Measurements from ENCODE around the gene CDK5R1.
A peak's percentile ranks its signal among the peaks of the same experiment; 100 is the strongest.

Gene CDK5R1

GRCh38 chr17:32475258-32475657 is 11.5 kb upstream of the CDK5R1 start:
- DNase-seq, result no peak

- no peak for DNase-seq
Measured at GRCh38 chr17:32477220-32477619, 9.6 kb upstream of the CDK5R1 start.

- DNase-seq, result peak; percentile 30
Measured at GRCh38 chr17:32479074-32479617, 7.6 kb upstream of the CDK5R1 start.

- no peak for DNase-seq
Measured at GRCh38 chr17:32481193-32481592, 5.6 kb upstream of the CDK5R1 start.

GRCh38 chr17:32482568-32483320 is 4.0 kb upstream of the CDK5R1 start:
- no peak for DNase-seq

GRCh38 chr17:32483451-32484019 is 3.3 kb upstream of the CDK5R1 start:
- no peak for DNase-seq

DNA sequence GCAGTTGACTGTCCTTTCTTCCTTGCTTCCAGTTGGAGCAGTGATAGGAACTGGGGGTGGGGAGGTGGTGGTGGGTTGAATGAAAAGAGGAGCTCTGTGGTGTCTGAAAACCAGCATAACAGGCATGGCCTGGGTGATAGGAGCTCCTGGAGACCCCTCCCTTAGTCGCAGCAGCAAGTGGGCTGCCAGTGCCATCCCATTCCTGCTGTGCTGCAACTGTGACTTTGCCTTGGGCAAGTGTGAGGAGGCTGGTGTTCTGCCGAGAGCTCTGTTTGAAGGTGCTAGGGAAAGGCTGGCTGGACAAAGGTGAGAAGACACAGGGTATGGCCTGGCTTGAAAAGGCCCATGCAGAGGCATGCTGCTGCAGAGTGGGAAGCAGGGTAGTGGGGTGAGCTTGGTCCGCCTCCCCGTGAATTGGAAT is 2.7 kb upstream of the CDK5R1 start:
- no peak for DNase-seq

- DNase-seq, result no peak
Measured at GRCh38 chr17:32484628-32485027, 2.2 kb upstream of the CDK5R1 start.

DNA sequence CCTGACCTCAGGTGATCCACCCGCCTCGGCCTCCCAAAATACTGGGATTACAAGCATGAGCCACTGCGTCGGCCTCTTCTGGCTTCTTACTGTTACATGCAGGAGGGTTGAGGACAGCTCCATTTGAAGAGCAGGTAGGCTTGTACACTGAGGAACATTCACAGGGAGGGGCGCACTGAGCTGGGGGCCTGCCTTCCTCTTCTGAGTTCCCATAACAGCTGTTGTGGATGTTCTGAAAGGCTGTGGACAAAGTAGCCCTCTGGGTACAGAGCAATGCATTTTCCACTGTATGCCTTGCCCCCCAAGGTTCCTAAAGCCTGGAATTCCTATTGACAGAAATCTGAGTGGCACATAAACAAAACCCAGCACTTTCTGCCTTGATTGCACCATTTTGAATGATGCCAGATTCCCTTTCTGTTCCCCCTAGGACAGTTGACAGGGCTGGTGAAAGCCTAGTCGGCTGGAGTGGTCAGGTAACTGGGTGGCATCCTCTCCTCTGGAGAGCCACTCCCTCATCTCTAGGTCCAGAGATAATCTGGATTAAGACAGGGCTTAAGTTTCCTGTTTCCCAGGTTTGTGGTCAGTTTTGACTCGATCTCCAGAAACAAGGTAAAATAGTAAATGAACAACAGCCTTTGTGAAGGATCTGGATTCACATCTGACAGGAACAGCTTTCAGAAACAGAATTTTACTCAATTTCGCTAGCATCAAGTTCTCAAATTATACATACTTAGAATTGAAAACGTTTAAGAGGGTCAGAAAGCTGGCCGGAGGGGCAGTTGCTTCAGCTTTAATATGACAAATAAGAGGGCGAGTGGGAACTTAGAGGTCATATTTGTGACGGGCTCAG is 1.3 kb upstream of the CDK5R1 start:
- DNase-seq, result no peak

GRCh38 chr17:32486111-32486700 is 587 bp upstream of the CDK5R1 start:
- no peak for DNase-seq

GRCh38 chr17:32487473-32488176 is 832 bp downstream of the CDK5R1 start:
- DNase-seq, result peak; percentile 77

- DNase-seq, result no peak
Measured at GRCh38 chr17:32488177-32488542, 1.4 kb downstream of the CDK5R1 start.

- DNase-seq, result no peak
Measured at GRCh38 chr17:32488604-32489180, 1.9 kb downstream of the CDK5R1 start.

- no peak for DNase-seq
Measured at GRCh38 chr17:32489320-32490100, 2.7 kb downstream of the CDK5R1 start.

GRCh38 chr17:32490101-32490482 is 3.3 kb downstream of the CDK5R1 start:
- DNase-seq, result no peak

DNA sequence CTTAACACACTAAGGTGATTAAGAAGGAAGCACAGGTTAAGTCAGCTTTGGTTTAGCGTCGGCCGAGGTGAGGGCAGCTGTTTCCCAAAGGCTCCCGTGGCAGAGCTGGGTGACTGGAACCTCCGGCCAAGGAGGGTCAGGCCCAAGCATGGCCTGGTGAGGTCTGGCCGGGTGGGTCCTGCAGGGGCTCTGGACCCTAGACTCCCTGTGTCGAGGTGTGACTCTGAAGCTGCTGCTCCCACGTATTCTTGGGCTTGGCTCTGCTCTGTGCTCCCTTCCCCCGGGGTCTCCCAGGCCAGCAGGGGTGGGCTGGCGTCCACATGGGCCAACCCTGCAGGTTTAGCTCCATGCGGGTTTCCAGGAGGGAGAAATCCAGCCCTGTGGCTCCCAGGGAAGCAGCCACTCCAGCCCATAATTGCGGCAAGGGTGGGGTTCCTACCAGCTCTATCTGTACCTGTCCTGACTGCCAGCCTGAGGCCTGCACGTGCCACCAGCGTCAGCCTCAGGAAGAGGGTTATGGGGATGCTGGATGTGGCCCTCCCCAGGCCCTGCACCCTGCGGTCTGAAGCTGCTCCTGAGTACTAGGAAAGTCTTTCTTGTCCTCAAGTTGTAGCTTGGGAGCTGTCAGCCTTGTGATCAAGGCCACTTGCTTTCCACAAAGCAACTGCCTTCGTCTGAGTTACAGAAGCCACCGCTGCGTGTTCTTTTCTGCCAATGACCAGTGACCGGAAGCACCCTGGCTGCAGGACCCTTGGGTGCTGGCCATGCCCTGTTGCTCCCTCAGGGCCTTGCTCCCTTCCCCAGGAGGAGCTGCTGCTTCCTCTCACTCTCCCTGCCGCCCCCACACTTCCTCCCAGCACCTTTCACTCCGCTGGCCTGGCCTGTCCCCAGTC is 4.8 kb downstream of the CDK5R1 start:
- no peak for DNase-seq

GRCh38 chr17:32492264-32492589 is 5.4 kb downstream of the CDK5R1 start:
- DNase-seq, result no peak

GRCh38 chr17:32492648-32493289 is 6.0 kb downstream of the CDK5R1 start:
- DNase-seq, result no peak

- DNase-seq, result no peak
Measured at GRCh38 chr17:32493571-32493970, 6.8 kb downstream of the CDK5R1 start.

GRCh38 chr17:32493976-32494513 is 7.3 kb downstream of the CDK5R1 start:
- DNase-seq, result no peak
